HG03460 (cell line): ENCODE data around the gene CAPN10.
"Not testable (repeated sequence)": the region's sequence is repeated elsewhere in the genome, so short reads cannot be mapped to it uniquely, and the experiment has no call there.

ENCODE experiments used
- ATAC-seq: cut with Tn5 transposase; IDR thresholded peaks from one replicate; pipeline ENCODE4 v1.9.1; 2021; ENCODE audit not compliant: unreplicated experiment

Gene CAPN10

GRCh38 chr2:240563231-240563630, 23.3 kb upstream of the CAPN10 start:
- ATAC-seq = not testable (repeated sequence)

GRCh38 chr2:240563951-240564560, 22.5 kb upstream of the CAPN10 start:
- no peak for ATAC-seq

- no peak for ATAC-seq
These were observed 21.8 kb upstream of the CAPN10 start for GRCh38 chr2:240564561-240565332.

GRCh38 chr2:240565333-240566202, 21.0 kb upstream of the CAPN10 start:
- ATAC-seq = peak; percentile 37

GRCh38 chr2:240566203-240567136, 20.1 kb upstream of the CAPN10 start:
- ATAC-seq = peak; percentile 45

- ATAC-seq = no peak
These were observed 19.2 kb upstream of the CAPN10 start for GRCh38 chr2:240567137-240567871.

- ATAC-seq = no peak
These were observed 18.5 kb upstream of the CAPN10 start, which contains the start of gene RNPEPL1 for GRCh38 chr2:240567872-240568677. Gene RNPEPL1, plus strand, starts transcription at chr2:240568484. Its CDS starts 103 bp downstream, at chr2:240568587.

GRCh38 chr2:240568678-240569522, 17.6 kb upstream of the CAPN10 start:
- no peak for ATAC-seq

GRCh38 chr2:240569523-240569997, 17.0 kb upstream of the CAPN10 start:
- no peak for ATAC-seq

GRCh38 chr2:240569998-240570530, 16.5 kb upstream of the CAPN10 start:
- ATAC-seq = no peak

- ATAC-seq = no peak
These were observed 15.8 kb upstream of the CAPN10 start for GRCh38 chr2:240570531-240571313.

- no peak for ATAC-seq
These were observed 15.1 kb upstream of the CAPN10 start for GRCh38 chr2:240571314-240571973.

GRCh38 chr2:240572141-240573031, 14.1 kb upstream of the CAPN10 start:
- no peak for ATAC-seq

- no peak for ATAC-seq
These were observed 13.4 kb upstream of the CAPN10 start for GRCh38 chr2:240573071-240573515.
